ENCODE results near the gene PRICKLE2.

PRICKLE2 gene

DNA sequence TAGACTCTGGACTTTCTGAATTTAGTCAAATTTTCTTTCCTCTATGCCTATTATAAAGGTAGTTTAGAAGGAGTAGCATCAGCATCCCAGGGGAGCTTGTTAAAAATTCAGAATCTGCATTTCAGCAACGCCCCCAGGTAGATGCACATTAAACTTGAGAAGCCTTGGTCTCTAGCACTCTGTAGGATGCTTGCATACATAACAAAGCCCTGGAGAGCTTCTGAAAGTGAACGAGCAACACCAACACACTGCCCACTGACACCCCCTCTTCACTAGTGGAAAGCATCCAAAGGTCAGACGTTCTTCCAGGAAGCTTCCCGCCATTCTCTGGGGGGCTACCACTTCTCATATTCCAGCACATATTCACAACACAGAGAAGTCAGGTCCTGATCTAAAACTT, 6.5 kb downstream of the PRICKLE2 start:
- no peak for DNase-seq

DNA sequence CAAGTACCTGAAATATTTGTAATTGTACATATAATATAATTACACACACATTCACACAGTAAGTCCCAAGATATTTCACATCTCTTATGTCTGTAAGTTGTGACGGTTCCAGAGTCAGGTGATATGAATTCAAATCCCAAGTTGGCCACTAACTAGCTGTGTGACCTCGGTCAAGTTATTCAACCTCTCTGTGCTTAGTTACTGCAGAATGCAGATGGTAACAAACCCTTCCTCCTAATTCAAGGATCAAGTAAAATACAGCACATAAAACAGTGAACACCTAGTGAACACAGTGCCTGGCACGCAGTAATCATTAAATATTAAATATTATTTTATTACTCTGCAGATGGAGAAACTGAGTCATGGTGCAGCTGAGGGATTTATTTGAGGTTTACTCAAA, 6.9 kb downstream of the PRICKLE2 start:
- DNase-seq: no peak

- no peak for DNase-seq
Measured at GRCh38 chr3:64216274-64217147, 8.8 kb downstream of the PRICKLE2 start.

- no peak for DNase-seq
Measured at GRCh38 chr3:64215559-64215958, 9.7 kb downstream of the PRICKLE2 start.

DNA sequence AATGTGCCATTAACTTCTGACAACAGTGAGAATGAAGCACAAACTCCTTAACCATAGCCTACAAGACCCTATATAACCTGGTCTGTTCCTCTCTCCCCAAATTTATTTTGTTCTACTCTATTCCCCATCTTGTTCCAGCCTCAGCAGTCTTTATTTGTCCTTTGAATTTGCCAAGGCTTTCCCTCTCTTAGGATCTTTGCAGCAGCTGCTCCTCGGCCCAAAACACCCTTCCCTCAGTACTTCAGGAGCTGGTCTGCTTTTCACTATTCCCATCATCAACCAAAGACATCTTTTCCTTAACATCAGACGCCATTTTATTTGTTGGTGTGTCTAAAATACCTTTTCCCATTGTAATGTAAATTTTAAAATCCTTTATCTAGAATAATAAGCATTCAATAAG, 10.2 kb downstream of the PRICKLE2 start:
- no peak for DNase-seq

DNA sequence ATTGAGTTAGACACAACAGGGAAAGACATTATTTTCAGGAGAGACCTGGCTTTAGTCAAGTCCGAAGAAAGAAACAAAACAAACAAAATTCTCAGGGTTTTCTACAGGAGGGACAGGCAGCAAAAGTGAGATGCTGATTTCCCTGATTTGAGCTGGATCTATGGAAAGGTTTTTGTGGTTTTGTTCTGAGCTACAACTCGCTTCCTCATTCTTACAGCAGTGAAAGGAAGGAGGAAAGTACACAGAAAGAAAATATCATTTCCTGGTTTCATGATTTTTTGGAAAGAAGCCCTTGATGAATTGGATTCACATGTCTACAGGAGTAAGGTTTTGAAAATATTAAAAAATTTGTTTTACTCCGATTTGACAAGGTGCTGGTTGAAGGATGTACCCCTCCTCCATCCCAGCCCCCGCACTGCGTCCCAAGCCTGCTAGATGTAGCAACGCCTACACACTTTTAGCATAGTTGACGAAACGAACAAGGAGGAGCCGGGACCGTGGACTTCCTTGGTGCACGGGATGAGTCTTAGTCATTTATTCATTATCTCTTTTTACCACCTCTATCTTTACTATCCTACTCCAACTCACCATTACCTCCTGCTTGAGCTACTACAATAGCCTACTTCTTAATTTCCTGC, 10.8 kb downstream of the PRICKLE2 start:
- DNase-seq: no peak

DNA sequence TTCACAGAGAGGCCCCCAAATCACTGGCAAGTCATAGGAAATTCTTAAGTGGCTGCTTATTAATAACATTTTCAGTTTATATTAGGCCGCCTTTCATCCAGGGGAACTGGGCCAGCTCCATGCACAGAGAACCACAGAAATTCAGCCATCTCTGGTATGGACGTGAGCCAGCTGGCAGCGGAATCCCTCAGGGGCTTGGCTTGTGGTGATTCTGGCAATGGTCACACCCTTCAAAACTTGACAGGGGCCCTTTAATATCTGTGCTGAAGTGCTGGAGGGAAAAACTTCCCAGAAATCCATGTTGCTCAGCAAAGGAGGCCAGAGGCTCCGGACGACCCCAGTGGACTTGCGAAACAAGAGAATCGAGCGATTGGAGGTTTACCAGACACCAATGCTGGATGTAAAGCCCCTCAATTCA, 11.3 kb downstream of the PRICKLE2 start:
- no peak for DNase-seq

DNA sequence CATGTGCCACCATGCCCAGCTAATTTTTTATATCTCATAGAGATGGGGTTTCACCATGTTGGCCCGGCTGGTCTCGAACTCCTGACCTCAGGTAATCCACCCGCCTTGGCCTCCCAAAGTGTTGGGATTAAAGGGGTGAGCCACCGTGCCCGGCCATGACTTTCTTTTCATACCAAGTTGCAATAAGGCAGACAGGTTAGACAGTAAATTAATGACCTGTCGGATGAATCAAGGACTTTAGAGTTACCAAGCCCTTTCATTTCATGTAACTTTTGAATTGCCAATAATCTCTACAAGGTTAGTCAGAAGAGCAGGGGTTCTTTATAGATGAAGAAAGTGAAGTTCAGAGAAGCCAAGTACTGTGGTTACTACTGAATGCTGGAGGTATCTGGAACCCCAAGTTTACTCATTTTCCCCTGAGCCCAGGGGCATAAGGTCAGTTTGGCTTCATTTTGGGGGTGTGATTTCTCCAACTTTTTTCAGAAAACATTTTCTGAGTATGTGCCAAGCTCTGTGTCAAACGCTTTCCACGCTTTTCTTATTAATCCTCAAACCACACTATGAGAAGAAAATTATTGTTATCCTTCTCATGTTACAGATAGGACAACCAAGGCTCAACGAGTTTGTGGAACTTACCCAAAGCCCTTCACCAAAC, 11.9 kb downstream of the PRICKLE2 start:
- no peak for DNase-seq

- no peak for DNase-seq
Measured at GRCh38 chr3:64209866-64210621, 15.2 kb downstream of the PRICKLE2 start.

GRCh38 chr3:64207289-64208080, 17.8 kb downstream of the PRICKLE2 start:
- no peak for DNase-seq

DNA sequence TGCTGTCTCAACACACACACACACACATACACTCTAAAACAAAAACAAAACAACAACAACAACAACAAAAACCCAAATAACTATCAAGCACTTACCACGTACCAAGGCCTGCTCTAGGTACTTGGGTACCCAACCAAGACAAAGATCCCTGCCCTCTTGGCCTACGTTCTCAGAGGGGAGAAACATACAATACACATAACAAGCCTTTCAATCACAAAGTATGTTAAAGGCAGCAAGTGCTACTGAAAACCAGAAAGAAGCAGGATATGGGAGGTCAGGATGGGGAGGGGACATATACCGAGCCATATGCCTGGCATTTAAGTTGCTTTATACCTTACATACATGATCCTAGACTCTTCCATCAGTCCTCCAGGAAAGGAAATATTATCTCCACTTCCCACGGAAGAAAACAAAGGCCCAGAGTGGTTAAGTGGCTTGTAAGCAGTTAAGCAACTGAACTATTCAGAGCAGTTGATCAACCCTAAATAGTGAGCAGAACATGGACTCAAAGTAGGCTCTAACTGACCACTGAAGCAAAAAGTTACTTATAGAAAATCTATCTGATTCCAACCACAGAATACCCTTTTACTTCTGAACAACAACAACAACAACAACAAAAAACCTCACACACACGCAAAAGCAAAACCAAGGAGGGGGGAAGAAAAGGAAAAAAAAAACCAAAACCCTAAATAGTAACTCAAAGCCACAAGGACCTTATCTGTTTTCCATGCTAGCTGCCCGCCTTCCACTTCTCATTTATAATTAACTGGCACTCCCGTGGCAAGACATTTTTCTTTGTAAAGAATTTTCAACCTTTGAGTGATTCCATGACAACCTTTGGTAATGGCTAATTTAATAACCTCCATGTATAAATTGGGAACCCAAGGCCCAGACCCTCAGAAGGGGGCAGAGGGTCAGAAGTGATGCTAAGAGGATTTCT, 21.0 kb downstream of the PRICKLE2 start:
- no peak for DNase-seq

GRCh38 chr3:64203216-64203615, 22.1 kb downstream of the PRICKLE2 start:
- no peak for DNase-seq

- DNase-seq: no peak
Measured at GRCh38 chr3:64199932-64200331, 25.3 kb downstream of the PRICKLE2 start.

- DNase-seq: no peak
Measured at GRCh38 chr3:64196236-64196929, 28.9 kb downstream of the PRICKLE2 start.

DNA sequence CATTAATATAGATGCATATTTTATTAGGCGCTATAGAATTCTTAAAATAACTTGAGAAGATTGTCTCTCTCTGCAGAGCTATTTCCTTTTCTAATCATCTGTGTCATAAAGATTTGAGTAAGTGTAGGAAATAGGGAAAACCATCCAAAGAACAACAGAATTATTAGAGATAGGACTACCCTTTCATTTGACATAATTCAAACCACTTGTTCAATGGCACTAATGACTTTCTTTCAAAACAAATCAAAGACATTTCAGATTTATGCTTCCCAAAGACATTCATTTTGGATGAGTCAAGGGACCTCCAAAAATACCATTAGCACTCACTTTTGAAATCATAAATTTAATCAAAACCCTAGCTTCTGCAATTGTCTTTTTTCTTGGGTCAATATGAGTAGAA, 29.5 kb downstream of the PRICKLE2 start:
- DNase-seq: no peak

DNA sequence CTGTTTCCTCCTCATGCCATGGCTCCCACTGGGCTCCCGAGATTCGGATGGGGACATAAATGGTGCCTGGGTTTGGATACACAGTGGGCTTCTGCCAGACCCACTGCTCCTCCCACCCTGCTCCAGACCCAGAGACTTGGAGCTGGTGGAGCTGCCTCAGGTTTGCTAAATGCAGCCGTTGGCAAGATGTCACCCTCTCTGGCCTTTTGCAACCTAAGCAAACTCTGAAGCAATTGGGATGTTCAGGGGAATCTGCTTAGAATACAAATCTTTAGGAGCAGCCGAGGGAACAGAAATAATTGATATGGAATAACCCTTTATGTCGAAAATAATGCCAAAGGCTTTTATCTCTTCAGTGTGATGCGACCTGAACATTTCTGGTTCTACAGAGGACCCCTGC, 33.4 kb downstream of the PRICKLE2 start:
- DNase-seq: no peak

DNA sequence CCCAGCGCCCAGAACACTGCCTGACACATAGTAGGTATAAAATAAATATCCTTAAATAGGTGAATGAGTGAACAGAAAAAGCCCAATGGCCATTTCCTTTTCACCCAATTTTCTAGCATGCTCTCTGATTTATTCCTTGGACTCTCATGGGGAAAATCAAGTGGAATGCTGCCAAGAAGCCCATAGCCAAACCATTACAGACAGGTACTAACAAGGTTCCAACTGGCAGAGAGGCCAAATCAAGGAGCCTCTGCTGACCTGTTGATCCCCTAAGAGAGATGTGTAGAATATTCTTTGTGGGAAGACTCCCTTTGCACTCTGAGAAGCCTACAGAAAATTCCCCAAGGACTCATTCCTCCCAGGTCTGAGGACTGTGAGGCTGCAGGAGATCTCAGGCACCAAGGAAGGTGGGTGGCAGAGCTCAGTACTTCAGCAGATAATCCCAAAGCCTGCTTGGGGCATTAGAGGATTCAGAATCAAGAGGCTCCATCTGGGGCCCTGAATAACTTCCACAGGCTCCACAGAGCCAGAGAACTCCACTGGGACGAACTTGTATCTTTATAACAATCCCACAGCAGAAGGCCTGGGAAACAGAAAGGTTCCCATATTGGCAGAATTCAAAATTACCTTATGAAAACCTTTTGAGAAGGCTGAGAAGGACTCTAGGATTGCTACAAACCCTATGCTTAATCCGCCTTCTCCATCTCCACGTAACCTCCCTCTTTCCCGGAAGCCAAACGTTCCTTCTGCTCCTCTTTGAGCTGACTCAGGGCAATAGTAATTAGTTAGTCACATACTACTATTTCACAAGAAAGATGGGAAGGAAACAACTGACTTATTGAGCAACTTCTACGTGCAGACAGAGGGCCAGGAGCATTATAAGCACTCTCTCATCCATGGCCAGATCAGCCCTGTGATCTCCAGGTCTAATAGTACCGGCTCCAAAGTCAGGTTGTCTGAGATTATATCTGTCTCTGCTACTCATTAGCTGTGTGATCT, 34.5 kb downstream of the PRICKLE2 start:
- DNase-seq: no peak

GRCh38 chr3:64188810-64189560, 36.3 kb downstream of the PRICKLE2 start:
- peak; percentile 21 for DNase-seq
